A549 treated with ZK216348 at 1 μM for 4 hours (cell line): ENCODE measurements around the gene TAF11. TPM values are rescaled to one million over a fixed set of nuclear protein-coding genes. Genes with fewer than 3 reads are reported as not detected.

ENCODE experiments used
- total RNA-seq: library from RNA; stranded (reverse); fragments of 200-300 nt; extraction: Qiagen RNA extraction; gene quantifications from 5 replicates; pipeline ENCODE4 v1.2.3, GENCODE V29; 2022; ENCODE audit warnings: low read depth

Gene TAF11
- 18.8 to 21.3 TPM (median 19.7 TPM) in 5 replicates for total RNA-seq

GRCh38 chr6:34887753-34888513 lies at the start of gene TAF11:
TAF11 (minus strand) TSS chr6:34888042; CDS start chr6:34887957, 85 bp downstream.

GRCh38 chr6:34888874-34889555 lies 1.2 kb upstream of the TAF11 start, which contains the start of gene ANKS1A:
ANKS1A (plus strand) TSS chr6:34889255; CDS start chr6:34889403, 148 bp downstream.

Other genes with a start within 250 kb of the TAF11 start
- gene ILRUN, start 191.3 kb downstream of the TAF11 start, total RNA-seq: 29.3 to 35.1 TPM (median 33.0 TPM) in 5 replicates
- 190 to 214 TPM (median 205 TPM) in 5 replicates for gene SNRPC, start 130.5 kb downstream of the TAF11 start, total RNA-seq
- gene BLTP3A, start 96.0 kb downstream of the TAF11 start, total RNA-seq: 4.1 to 6.3 TPM (median 5.8 TPM) in 5 replicates
- gene ANKS1A, start 1.2 kb upstream of the TAF11 start, total RNA-seq: 4.4 to 8.2 TPM (median 6.9 TPM) in 5 replicates